HG02852 (cell line): ENCODE results near the gene PCDHA4.
"Not testable (repeated sequence)": the region's sequence is repeated elsewhere in the genome, so short reads cannot be mapped to it uniquely, and the experiment has no call there.

ENCODE experiments used
- ATAC-seq: cut with Tn5 transposase; IDR thresholded peaks from one replicate; pipeline ENCODE4 v1.9.1; 2021; ENCODE audit warnings: mild to moderate bottlenecking, moderate library complexity; ENCODE audit not compliant: unreplicated experiment

The PCDHA4 gene

DNA sequence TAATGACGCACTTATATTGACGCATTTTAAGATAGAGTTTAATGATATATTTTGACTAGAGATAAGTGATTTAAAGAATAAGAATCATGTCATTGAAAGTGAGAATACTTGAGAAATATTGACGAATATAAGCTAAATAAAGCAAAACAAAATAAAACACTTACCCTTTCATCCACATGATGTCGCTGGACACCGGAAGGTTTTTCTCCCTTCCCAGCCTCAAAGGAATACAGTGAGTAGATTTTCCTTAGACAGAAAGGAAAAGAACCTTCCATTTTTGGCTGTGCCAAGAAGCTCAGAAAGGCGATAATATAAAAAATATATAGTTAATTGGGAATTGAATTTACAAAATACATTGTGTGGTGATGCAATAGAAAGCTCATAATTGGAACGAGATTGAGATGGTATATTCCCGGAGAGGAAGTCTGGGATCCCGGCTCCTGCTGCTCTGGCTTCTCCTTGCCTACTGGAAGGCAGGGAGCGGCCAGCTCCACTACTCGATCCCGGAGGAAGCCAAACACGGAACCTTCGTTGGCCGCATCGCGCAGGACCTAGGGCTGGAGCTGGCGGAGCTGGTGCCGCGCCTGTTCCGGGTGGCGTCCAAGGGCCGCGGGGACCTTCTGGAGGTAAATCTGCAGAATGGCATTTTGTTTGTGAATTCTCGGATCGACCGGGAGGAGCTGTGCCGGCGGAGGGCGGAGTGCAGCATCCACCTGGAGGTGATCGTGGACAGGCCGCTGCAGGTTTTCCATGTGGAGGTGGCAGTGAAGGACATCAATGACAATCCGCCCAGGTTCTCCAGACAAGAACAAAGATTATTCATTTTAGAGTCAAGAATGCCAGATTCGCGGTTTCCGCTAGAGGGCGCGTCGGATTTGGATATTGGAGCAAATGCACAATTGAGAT is 14.8 kb downstream of the PCDHA4 start, which contains the start of gene PCDHA5:
Gene PCDHA5, plus strand, starts transcription at position 239 of the 906 bp plus-strand sequence.
- no peak for ATAC-seq

DNA sequence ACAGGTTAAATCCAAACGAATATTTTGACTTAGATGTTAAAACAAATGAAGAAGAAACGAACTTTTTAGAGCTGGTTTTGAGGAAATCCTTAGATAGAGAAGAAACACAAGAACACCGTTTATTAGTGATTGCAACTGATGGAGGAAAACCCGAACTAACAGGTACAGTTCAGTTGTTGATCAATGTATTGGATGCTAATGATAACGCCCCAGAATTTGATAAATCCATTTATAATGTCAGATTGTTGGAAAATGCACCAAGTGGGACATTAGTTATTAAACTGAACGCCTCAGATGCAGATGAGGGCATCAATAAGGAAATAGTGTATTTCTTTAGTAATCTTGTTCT is 15.4 kb downstream of the PCDHA4 start:
- no peak for ATAC-seq

DNA sequence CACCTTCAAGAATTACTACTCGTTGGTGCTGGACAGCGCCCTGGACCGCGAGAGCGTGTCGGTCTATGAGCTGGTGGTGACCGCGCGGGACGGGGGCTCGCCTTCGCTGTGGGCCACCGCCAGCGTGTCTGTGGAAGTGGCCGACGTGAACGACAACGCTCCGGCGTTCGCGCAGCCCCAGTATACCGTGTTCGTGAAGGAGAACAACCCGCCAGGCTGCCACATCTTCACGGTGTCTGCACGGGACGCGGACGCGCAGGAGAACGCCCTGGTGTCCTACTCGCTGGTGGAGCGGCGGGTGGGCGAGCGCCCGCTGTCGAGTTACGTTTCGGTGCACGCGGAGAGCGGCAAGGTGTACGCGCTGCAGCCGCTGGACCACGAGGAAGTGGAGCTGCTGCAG is 16.1 kb downstream of the PCDHA4 start:
- not testable (repeated sequence) for ATAC-seq

DNA sequence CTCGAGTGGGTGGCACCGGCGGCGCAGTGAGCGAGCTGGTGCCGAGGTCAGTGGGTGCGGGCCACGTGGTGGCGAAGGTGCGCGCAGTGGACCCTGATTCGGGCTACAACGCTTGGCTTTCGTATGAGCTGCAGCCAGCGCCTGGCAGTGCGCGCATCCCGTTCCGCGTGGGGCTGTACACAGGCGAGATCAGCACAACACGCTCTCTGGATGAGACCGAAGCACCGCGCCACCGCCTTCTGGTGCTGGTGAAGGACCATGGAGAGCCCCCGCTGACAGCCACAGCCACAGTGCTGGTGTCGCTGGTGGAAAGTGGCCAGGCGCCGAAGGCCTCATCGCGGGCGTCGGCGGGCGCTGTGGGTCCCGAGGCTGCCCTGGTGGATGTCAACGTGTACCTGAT is 16.6 kb downstream of the PCDHA4 start:
- ATAC-seq: no peak

DNA sequence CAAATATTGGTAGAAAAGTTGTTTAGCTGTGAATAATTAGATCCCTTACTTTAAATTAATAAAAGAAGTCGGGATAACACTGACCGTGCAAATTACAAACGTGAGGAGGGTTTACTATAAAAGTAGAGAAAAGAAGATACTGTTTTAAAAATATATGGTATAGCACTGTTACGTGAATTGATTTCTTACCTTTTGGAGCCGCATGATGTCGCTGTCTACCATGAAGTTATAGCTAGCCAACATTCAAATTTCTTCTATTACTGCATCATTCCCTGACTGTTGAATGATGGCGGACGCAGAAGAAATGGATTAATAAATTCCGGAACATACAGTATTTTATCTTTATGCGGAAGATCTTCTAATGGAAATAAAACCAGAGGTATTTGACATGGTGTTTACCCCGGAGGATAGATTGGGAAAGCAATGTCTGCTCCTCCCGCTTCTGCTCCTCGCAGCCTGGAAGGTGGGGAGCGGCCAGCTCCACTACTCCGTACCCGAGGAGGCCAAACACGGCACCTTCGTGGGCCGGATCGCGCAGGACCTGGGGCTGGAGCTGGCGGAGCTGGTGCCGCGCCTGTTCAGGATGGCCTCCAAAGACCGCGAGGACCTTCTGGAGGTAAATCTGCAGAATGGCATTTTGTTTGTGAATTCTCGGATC is 21.0 kb downstream of the PCDHA4 start, which contains the start of gene PCDHA6:
Gene PCDHA6, plus strand, starts transcription at position 257 of the 658 bp plus-strand sequence. Its CDS starts 132 bp downstream, at position 389.
- ATAC-seq: no peak

DNA sequence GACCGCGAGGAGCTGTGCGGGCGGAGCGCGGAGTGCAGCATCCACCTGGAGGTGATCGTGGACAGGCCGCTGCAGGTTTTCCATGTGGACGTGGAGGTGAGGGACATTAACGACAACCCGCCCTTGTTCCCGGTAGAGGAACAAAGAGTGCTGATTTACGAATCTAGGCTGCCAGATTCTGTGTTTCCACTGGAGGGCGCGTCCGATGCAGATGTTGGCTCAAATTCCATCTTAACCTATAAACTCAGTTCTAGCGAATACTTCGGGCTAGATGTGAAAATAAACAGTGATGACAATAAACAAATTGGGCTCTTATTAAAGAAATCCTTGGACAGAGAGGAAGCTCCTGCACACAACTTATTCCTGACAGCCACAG is 21.5 kb downstream of the PCDHA4 start:
- ATAC-seq: no peak

DNA sequence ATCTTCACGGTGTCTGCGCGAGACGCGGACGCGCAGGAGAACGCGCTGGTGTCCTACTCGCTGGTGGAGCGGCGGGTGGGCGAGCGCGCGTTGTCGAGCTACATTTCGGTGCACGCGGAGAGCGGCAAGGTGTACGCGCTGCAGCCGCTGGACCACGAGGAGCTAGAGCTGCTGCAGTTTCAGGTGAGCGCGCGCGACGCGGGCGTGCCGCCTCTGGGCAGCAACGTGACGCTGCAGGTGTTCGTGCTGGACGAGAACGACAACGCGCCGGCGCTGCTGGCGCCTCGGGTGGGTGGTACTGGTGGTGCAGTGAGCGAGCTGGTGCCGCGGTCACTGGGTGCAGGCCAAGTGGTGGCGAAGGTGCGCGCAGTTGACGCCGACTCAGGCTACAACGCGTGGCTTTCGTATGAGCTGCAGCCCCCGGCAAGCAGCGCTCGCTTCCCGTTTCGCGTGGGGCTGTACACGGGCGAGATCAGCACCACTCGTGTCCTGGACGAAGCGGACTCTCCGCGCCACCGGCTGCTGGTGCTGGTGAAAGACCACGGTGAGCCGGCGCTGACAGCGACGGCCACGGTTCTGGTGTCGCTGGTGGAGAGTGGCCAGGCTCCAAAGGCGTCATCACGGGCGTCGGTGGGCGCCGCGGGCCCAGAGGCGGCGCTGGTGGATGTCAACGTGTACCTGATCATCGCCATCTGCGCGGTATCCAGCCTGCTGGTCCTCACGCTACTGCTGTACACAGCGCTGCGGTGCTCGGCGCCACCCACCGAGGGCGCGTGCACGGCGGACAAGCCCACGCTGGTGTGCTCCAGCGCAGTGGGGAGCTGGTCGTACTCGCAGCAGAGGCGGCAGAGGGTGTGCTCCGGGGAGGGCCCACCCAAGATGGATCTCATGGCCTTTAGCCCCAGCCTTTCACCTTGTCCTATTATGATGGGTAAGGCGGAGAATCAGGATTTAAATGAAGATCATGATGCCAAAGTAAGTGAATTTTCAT is 22.9 kb downstream of the PCDHA4 start:
- ATAC-seq: not testable (repeated sequence)

DNA sequence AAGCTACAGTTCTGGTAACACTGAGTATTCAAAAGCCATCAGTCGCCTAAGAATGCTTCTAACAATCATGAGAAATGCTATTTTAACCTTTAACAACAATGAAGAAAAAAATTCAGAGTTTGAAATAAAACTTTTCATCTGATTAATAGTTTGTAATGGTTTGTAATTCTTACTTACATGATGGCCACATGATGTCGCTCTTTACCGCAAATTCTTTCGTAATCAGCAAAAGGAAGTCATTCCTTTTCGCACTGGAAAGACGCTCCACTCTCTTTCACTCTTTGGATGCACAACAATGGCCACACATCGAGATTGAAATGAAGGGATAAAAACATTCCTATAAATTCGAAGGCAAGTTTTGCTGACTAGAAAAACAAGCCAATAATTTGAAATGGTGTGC is 27.1 kb downstream of the PCDHA4 start, which contains the start of gene PCDHA7:
Gene PCDHA7, plus strand, starts transcription at position 277 of the 400 bp plus-strand sequence. Its CDS starts 115 bp downstream, at position 392.
- ATAC-seq: no peak

DNA sequence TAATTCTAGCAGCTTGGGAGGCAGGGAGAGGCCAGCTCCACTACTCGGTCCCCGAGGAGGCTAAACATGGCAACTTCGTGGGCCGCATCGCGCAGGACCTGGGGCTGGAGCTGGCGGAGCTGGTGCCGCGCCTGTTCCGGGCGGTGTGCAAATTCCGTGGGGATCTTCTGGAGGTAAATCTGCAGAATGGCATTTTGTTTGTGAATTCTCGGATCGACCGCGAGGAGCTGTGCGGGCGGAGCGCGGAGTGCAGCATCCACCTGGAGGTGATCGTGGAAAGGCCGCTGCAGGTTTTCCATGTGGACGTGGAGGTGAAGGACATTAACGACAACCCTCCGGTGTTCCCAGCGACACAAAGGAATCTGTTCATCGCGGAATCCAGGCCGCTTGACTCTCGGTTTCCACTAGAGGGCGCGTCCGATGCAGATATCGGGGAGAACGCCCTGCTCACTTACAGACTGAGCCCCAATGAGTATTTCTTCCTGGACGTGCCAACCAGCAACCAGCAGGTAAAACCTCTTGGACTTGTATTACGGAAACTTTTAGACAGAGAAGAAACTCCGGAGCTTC is 27.7 kb downstream of the PCDHA4 start:
- ATAC-seq: not testable (repeated sequence)

DNA sequence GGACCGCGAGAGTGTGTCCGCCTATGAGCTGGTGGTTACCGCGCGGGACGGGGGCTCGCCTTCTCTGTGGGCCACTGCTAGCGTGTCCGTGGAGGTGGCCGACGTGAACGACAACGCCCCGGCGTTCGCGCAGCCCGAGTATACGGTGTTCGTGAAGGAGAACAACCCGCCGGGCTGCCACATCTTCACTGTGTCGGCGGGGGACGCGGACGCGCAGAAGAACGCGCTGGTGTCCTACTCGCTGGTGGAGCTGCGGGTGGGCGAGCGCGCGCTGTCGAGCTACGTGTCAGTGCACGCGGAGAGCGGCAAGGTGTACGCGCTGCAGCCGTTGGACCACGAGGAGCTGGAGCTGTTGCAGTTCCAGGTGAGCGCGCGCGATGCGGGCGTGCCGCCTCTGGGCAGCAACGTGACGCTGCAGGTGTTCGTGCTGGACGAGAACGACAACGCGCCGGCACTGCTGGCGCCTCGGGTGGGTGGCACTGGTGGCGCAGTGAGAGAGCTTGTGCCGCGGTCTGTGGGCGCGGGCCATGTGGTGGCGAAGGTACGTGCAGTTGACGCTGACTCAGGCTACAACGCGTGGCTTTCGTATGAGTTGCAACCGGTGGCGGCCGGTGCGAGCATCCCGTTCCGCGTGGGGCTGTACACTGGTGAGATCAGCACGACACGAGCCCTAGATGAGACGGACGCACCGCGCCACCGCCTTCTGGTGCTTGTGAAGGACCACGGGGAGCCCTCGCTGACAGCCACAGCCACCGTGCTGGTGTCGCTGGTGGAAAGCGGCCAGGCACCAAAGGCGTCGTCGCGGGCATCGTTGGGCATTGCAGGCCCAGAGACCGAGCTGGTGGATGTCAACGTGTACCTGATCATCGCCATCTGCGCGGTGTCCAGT is 29.0 kb downstream of the PCDHA4 start:
- no peak for ATAC-seq

DNA sequence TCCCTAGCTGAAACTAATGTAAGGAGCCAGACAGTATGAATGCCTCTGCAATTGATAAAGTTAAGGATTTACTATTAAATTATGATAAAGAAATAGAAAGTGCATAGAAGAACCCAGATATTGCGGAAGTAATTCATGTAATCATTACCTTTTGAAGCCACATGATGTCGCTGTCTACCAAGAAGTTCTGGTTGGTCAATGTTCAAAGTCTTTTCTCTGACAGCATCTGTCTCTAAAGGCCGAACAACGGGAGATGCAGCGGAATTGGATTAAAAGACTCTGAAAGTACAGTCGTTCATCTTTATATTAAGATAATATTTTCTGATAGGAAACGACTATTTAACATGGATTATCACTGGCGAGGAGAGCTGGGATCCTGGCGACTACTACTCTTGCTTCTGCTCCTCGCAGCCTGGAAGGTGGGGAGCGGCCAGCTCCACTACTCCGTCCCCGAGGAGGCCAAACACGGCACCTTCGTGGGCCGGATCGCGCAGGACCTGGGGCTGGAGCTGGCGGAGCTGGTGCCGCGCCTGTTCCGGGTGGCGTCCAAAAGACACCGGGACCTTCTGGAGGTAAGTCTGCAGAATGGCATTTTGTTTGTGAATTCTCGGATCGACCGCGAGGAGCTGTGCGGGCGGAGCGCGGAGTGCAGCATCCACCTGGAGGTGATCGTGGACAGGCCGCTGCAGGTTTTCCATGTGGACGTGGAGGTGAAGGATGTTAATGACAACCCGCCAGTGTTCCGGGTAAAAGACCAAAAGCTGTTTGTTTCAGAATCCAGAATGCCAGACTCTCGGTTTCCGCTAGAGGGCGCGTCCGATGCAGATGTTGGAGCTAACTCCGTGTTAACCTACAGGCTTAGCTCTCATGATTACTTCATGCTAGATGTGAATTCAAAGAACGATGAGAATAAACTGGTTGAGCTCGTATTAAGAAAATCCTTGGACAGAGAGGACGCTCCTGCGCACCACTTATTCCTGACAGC is 34.4 kb downstream of the PCDHA4 start, which contains the start of gene PCDHA8:
Gene PCDHA8, plus strand, starts transcription at position 210 of the 985 bp plus-strand sequence. Its CDS starts 135 bp downstream, at position 345.
- no peak for ATAC-seq

DNA sequence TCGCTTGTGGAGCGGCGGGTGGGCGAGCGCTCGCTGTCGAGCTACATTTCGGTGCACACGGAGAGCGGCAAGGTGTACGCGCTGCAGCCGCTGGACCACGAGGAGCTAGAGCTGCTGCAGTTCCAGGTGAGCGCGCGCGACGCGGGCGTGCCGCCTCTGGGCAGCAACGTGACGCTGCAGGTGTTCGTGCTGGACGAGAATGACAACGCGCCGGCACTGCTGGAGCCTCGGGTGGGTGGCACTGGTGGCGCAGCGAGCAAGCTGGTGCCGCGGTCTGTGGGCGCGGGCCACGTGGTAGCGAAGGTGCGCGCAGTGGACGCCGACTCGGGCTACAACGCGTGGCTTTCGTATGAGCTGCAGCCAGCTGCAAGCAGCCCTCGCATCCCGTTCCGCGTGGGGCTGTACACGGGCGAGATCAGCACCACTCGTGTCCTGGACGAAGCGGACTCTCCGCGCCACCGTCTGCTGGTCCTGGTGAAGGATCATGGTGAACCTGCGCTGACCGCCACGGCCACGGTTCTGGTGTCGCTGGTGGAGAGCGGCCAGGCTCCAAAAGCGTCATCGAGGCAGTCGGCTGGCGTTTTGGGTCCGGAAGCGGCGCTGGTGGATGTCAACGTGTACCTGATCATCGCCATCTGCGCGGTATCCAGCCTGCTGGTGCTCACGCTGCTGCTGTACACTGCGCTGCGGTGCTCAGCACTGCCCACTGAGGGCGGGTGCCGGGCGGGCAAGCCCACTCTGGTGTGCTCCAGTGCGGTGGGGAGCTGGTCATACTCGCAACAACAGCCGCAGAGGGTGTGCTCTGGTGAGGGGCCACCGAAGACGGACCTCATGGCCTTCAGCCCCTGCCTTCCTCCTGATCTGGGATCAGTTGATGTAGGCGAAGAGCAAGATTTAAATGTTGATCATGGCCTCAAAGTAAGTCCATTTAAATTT is 36.2 kb downstream of the PCDHA4 start:
- ATAC-seq: no peak

DNA sequence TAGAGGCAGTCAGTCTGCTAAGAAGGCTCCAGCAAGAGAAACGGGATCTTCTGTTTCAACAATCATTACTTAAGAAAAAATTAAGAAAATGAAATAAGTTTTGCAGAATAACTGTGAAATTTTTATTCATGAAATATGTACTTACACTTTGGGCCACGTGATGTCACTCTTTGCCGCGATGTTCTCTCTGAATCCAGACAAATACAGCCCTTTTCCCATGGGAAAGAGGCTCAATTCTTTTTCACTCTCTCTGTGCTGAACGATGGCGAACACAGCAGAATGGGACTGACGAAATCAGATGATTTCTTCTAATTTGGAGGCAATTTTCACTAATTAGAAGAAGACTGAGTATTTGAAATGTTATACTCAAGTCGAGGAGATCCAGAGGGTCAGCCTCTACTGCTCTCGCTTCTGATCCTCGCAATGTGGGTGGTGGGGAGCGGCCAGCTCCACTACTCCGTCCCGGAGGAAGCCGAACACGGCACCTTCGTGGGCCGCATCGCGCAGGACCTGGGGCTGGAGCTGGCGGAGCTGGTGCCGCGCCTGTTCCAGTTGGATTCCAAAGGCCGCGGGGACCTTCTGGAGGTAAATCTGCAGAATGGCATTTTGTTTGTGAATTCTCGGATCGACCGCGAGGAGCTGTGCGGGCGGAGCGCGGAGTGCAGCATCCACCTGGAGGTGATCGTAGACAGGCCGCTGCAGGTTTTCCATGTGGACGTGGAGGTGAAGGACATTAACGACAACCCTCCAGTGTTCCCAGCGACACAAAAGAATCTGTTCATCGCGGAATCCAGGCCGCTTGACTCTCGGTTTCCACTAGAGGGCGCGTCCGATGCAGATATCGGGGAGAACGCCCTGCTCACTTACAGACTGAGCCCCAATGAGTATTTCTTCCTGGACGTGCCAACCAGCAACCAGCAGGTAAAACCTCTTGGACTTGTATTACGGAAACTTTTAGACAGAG is 41.6 kb downstream of the PCDHA4 start, which contains the start of gene PCDHA9:
Gene PCDHA9, plus strand, starts transcription at position 244 of the 964 bp plus-strand sequence. Its CDS starts 114 bp downstream, at position 358.
- ATAC-seq: not testable (repeated sequence)

DNA sequence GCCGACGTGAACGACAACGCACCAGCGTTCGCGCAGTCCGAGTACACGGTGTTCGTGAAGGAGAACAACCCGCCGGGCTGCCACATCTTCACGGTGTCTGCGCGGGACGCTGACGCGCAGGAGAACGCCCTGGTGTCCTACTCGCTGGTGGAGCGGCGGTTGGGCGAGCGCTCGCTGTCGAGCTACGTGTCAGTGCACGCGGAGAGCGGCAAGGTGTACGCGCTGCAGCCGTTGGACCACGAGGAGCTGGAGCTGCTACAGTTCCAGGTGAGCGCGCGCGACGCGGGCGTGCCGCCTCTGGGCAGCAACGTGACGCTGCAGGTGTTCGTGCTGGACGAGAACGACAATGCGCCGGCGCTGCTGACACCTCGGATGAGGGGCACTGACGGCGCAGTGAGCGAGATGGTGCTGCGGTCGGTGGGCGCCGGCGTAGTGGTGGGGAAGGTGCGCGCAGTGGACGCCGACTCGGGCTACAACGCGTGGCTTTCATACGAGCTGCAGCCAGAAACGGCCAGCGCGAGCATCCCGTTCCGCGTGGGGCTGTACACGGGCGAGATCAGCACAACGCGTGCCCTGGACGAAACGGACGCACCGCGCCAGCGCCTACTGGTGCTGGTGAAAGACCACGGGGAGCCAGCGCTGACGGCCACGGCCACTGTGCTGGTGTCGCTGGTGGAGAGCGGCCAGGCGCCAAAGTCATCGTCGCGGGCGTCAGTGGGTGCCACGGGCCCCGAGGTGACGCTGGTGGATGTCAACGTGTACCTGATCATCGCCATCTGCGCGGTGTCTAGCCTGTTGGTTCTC is 43.2 kb downstream of the PCDHA4 start:
- ATAC-seq: not testable (repeated sequence)
